CD4-positive, alpha-beta T cell treated with Interleukin-1 beta for 1 hour (primary cell): ENCODE results near the gene TCN2.
"Not testable (repeated sequence)": the region's sequence is repeated elsewhere in the genome, so short reads cannot be mapped to it uniquely, and the experiment has no call there.

Experiments
- DNase-seq, 2 donors: peaks; one replicate each; pipeline ENCODE4 v3.0.0-alpha.2; 2020 to 2022

Gene TCN2

DNA sequence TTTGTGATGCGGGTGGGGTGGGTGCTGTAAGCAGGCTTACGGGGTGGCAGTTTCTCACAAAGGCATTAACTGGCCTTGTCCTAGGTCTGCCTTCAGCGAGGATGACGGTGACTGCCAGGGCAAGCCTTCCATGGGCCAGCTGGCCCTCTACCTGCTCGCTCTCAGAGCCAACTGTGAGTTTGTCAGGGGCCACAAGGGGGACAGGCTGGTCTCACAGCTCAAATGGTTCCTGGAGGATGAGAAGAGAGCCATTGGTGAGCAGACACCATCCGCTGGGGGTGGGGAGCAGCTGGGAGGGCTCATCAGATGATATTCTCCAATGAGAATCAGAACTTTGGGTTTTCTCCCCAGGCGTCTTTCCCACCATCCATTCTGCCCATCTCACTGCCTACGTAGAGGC is 5.8 kb downstream of the TCN2 start:
- DNase-seq, result no peak

DNA sequence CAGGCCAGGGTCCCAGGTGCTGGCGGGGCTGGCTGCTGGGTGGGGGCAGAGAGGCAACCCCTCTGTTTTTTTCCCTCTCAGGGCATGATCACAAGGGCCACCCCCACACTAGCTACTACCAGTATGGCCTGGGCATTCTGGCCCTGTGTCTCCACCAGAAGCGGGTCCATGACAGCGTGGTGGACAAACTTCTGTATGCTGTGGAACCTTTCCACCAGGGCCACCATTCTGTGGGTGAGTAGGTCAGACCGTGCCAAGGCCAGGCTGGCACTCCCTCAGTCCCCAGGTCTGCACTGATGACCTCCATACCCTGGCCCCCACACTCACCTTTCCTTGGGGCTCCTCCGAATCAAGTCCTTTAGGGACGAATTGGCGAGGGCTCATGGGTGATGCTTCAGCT is 7.3 kb downstream of the TCN2 start:
- DNase-seq, result no peak

DNA sequence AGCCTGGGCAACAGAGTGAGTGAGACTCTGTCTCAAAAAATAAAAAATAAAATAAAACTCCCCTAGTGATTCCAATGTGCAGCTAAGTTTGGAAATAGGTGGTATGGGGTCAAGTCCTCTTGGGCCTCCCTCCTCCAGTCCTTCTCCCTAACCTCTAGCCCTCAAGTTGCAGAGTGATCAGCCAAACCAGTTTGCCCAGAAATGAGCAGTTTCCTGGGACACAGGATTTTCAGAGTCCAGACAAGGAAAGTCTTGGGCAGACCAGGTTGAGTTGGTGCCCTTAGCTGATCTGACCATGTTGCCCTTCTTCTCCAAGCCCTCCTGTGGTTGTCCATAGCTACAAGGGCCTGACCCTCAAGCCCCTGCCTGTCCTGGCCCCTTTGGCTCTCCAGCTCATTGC is 7.9 kb downstream of the TCN2 start:
- no peak for DNase-seq

DNA sequence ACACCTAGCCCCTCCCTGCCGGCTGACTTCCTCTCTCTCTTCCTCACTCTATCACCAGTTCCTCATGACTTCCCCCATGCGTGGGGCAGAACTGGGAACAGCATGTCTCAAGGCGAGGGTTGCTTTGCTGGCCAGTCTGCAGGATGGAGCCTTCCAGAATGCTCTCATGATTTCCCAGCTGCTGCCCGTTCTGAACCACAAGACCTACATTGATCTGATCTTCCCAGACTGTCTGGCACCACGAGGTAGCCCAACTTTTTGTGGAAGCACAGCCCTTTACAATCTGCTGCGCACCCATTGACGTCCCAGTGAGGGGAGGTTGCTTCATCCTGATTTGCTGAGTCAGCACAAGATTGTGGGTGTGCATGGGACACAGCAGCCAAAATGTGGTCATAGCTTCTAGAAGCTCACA is 8.6 kb downstream of the TCN2 start:
- DNase-seq, result peak in 1 of 2 donors; percentile 19

DNA sequence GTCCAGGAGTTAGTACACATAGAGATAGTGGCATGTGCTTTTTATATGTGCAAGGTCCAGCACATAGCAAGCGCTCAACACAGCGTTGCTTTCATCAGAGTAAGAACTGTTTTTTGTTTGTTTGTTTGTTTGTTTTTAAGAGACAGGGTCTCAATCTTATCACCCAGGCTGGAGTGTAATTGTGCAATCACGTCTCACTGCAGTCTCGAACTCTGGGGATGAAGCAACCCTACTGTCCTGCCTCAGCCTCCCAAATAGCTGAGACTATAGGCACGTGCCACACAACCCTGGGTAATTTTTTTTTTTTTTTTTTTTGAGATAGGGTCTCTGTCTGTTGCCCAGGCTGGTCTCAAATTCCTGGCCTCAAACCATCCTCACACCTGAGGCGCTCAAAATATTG is 10.8 kb downstream of the TCN2 start:
- DNase-seq, result no peak

DNA sequence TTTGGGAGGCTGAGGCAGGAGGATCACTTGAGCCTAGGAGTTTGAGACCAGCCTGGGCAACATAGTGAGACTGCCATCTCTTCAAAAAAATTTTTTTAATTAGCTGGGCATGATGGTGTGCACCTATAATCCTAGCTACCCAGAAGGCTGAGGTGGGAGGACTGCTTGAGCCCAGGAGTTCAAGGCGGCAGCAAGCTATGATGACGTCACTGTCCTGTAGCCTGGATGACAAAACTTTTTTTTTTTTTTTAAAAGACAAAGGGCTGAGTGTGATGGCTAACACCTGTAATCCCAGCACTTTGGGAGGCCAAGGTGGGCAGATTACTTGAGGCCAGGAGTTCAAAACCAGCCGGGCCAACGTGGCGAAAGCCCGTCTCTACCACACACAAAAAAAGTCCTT is 12.9 kb downstream of the TCN2 start:
- not testable (repeated sequence) for DNase-seq

DNA sequence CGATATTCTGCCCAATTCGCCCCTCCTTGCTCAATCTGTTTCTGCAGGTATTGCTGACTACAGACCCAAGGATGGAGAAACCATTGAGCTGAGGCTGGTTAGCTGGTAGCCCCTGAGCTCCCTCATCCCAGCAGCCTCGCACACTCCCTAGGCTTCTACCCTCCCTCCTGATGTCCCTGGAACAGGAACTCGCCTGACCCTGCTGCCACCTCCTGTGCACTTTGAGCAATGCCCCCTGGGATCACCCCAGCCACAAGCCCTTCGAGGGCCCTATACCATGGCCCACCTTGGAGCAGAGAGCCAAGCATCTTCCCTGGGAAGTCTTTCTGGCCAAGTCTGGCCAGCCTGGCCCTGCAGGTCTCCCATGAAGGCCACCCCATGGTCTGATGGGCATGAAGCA is 19.4 kb downstream of the TCN2 start:
- DNase-seq, result no peak

DNA sequence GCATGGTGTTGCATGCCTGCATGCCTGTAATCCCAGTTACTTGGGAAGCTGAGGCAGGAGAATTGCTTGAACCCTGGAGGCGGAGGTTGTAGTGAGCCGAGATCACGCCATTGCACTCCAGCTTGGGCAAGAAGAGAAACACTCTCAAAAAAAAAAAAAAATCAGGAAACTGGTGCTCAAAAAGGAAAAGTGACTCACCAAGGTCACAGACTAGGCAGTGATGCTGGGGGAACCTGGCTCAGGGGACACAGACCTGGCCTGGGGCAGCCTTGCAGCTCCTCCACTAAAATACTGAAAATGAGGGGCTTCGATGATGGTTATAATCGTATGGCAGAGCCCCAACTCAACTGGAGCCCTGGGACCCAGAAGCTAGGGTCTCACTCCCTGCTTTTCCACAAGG is 20.5 kb downstream of the TCN2 start:
- no peak for DNase-seq

DNA sequence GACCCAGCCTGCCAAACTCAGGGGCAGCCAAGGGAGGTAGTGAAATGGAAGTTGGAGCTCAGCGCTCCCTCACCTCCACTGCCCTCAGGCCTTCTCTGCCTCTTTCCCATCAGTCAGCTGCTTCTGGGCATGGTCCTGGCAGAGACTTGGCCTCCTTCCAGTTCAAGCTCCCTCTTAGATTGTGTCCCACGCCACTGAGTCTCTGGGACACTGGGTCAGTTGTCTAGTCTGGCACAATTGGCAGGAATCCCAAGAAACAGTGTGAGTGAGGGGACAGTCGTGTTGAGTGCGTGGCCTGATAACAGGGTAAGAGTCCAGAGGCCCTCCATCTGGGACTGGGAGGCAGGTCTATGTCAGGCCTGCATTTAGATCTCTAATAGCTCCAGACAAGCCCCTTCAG is 21.5 kb downstream of the TCN2 start:
- no peak for DNase-seq

DNA sequence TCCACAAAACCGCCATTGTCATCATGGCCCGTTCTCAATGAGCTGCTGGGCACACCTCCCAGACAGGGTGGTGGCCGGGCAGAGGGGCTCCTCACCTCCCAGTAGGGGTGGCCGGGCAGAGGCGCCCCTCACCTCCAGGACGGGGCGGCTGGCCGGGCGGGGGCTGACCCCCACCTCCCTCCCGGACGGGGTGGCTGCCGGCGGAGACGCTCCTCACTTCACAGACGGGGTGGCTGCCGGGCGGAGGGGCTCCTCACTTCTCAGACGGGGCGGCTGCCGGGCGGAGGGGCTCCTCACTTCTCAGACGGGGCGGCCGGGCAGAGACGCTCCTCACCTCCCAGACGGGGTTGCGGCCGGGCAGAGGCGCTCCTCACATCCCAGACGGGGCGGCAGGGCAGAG is 24.5 kb downstream of the TCN2 start:
- DNase-seq, result not testable (repeated sequence)

DNA sequence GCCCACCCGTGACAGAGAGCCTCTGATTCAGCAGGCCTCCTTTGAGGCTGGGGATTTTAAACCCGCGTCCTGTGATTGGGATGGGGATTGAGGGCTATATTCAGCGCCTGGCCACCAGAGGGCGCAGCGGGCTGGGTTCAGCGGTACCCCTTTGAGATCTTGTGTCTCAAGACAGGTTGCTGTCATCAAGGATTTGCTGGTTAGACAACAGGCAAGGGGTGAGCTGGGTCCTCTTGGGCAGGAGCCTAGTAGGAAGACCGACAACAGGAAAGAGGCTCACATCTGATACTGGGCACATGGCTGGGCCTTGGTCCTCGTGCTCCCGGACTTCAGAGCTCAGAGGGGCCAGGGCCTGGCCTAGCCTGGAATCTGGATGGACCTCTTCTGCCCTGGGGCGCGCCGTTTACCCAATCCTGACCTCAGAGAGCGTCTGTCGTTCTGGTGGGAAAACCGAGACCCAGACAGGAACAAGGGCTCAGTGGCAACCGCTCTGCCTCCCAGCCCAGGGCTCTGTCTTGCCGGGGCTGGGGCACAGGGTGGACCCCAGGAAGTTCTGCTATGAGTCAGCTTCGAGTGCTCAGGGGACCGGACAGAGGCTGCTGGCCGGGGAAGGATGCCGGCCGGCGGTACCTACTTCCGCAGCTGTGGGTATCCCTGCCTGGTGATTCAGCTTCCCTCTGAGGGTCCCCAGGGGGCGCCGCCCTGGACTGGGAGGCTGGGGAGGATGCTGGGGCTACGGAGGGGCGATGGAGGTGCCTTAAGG is 27.7 kb downstream of the TCN2 start:
- DNase-seq, result peak; percentile 87 to 89

DNA sequence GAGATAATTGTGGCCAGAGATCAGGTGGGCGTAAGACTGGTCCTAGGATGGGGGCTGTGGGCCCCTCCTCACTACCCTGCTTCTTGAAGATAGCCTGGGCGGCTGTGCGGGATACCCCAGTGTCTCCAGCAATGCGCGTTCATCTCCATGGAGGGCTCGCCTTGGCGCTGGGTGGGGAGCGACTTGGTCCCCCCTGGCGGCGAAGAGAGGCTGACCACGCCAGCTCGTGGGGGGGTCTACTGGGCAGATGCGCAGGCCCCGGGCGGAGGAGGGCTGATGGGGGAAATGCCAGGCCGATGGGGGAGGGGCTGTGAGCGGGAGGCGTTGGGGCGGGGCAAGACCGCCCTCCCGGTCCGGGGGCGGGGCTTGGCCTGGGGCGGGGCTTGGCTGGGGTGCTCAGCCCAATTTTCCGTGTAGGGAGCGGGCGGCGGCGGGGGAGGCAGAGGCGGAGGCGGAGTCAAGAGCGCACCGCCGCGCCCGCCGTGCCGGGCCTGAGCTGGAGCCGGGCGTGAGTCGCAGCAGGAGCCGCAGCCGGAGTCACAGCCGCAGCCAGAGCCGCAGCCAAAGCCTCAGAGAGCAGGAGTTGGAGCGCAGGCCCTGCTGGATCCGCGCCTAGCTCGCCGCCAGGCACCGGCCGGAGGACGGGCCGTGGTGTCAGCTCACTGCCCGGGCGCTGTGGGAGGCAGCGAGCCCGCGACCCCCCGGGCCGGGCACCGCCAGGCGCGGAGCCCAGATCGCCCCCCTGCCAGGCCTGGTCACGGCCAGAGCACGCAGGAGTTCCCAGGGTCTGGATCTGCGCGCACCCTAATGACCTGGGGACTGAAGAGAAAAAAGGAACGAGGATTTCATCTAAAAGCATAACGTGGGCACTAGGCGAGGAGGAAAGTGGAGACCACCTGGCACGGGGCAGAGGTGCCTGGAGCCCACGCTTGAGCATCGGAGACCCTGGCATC is 28.6 kb downstream of the TCN2 start, which contains the start of gene SLC35E4:
SLC35E4 (plus strand) TSS at position 509 of the 953 bp plus-strand sequence. CDS start 670 bp downstream, outside the sequence.
- DNase-seq, result peak; percentile 93 to 96

DNA sequence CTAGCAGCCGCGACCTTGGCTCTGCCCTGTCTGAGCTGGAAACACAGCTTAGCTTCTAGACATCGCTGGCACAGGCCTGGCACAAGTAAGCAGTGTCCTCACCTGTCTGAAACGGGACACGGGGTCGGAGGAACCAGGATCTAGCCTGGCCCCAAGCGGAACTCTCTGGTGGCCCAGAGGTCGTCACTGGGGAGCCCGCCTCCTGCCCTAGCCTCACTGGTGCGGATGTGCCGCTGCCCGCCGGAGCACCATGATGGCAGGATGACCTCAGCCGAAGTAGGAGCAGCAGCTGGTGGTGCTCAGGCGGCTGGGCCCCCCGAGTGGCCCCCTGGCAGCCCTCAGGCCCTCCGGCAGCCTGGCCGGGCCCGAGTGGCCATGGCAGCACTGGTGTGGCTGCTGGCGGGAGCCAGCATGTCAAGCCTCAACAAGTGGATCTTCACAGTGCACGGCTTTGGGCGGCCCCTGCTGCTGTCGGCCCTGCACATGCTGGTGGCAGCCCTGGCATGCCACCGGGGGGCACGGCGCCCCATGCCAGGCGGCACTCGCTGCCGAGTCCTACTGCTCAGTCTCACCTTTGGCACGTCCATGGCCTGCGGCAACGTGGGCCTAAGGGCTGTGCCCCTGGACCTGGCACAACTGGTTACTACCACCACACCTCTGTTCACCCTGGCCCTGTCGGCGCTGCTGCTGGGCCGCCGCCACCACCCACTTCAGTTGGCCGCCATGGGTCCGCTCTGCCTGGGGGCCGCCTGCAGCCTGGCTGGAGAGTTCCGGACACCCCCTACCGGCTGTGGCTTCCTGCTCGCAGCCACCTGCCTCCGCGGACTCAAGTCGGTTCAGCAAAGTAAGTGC is 29.5 kb downstream of the TCN2 start:
- peak; percentile 7 to 11 for DNase-seq

DNA sequence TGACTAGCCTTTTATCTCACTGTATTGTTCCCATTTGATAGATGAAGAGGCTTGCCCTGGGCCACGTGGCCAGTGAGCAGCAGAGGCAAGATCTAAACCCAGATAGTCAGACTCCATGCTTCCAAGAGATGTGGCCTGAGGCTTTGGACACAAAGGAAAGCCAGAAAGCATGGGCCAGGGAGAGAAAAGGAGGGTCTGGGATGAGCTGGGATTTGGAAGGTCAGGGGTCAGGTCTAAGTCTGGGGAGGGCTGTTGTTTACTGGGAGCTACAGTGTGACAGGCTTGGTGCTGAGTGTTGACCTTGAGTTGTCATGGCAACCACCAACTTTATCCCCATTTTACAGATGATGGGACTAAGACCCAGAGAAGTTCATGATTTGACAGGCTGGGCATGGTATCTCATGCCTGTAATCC is 30.7 kb downstream of the TCN2 start:
- no peak for DNase-seq

DNA sequence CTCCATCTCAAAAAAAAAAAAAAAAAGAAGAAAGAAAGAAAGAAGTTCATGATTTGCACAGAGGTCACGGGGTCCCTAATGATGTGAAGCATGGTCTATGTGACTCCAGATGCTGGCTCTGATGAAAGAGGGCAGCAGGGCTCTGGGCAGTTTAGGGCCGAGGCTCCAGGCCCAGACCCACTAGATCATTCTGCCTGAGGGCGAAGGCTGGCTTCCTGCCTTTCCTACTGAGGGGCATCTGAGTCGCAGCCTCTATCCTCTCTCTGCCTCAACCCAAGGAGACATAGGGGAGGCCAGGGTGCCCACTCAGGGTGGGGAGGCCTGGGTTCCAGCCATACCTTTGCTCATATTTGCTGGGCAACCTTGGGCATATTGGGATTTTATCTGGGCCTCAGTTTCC is 33.4 kb downstream of the TCN2 start:
- DNase-seq, result no peak

DNA sequence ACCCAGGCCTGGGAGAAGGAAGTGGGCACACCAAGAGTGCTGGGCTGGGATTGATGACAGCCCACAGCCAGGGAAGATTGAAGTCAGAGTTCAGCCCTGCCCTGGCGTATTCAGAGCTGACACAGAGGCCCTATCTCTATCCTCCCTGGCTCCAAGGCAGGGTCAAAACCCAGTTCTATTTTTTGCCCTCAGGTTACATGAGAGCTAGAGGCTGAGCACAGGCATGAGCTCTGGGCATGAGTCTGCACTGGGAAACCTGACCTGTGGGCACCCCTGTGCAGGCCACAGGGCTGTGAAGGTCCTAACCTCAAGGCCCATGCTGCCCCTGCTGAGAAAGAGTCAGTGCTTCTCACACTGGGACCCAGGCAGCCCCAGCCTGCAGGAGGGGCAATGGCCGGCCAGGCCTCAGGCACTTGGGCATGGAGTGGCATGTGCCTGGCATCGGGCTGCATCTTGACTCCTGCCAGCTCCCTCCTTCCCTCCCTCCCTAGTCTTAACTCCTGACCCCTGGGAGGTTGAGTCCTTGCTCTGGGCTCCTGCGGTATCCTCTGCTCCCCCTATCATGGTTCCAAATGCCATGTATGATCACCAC is 34.0 kb downstream of the TCN2 start:
- DNase-seq, result no peak

DNA sequence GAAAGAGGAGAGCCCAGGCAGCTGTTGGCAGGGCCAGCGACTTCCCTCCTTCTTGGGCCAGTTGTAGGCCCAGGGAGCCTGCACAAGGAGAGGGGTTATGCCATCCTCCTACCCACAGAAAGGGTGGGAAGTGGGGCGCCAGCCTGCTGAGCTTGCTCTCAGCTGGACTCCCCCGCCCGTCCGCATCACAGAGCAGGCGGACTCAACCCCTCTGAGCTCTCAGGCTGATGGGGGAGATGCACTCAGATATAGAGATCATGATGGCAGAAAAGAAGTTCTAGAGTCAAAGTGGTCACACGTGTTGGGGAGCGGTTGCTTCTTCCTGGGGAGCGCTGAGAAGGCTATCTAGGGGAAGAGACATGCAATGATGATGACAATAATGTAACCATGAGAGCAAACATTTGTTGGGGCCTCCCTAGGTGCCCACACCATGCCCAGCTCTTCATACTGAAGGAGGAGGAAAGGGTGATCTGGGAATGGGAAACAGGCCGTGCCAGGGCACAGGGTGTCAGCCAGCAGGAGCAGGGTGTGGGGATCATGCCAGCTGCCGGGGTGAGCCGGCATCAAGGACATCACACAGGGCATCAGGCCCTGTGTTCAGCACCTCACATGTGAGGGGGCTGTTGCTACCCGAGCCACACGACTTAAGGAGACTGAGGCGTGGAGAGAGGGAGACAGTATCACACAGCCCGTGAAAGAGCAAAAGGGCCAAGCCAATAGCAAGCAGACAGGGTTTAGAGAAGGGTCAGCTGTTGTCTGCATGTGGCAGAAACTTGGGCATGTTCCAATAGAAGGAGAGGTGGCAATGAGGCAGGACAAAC is 36.3 kb downstream of the TCN2 start:
- DNase-seq, result no peak

DNA sequence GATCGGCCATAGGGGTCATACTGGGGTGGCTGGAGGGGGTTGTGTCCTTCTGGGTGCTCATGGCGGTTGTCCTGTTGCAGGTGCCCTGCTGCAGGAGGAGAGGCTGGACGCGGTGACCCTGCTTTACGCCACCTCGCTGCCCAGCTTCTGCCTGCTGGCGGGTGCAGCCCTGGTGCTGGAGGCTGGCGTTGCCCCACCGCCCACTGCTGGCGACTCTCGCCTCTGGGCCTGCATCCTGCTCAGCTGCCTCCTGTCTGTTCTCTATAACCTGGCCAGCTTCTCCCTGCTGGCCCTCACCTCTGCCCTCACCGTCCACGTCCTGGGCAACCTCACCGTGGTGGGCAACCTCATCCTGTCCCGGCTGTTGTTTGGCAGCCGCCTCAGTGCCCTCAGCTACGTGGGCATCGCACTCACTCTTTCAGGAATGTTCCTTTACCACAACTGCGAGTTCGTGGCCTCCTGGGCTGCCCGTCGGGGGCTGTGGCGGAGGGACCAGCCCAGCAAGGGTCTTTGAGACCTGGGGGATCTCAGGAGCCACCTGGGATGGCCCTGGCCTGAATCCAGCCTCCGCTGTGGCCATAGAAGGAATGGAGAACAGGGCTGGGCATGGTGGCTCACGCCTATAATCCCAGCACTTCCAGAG is 39.7 kb downstream of the TCN2 start:
- DNase-seq, result no peak

DNA sequence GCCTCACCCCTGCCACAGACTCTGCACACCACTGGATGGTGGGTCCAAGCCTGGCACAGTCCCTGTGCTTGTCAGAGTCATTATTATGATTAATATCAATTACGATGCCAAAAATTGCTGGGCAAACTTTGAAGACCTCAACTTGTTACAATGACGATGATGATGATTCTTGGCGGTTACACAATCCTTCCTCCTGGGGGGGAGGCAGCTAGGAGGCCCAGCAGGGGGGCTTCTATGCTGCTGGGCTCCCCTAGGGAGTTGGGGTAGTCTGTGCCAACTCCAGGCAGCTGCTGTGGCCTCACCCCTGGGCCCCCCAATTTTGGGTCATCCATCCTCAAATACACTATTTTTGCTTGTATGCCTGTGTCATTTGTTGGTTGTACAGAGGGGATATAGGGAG is 40.6 kb downstream of the TCN2 start:
- DNase-seq, result no peak

DNA sequence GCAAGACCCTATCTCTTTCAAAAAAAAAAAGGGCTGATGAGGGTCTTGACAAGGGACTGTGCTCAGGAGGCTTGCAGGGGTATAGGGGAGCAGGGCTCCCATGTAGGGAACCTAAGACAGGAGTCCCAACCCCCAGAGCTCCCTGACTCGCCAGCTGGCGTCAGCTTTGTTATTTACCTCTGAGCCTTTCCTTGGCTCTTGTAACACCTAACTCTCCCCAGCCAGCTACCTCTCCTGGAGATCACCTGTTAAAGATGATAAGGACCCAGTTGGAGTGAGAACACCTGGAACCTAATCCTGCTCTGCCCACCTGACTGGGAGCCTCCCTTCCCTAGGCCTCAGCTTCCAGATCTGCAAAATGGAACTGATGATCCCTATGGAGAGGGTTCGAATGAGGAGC is 41.9 kb downstream of the TCN2 start:
- no peak for DNase-seq

DNA sequence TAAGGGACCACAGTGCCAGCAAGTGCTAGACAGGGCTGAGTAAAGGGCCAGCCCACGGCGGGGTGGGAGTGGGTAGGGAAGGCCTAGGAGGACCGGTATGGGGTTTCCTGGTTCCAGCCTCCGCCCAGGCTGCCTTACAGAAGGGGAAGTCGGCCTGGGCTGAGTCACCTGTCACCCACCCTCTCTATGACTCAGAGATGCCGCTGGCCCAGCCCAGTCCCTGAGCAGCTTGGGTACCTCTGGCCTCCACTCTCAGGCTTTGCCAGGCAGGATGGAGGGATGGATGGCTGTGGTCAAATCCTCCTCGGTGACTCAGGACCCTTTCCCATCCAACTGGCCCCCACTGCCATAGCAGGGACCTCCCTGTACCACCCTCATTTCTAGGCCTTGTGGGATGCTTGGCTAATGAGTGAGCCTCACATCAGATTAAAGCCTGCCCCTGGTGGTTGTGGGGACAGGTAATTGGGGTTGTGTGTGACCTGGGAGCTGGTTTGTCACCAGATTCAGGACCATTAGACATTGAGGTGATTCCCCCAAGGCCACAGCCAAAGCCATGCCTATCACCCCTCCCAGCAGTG is 42.5 kb downstream of the TCN2 start:
- DNase-seq, result peak; percentile 44 to 76
